ENCODE results near the gene INO80D.
"Not testable (repeated sequence)": the region's sequence is repeated elsewhere in the genome, so short reads cannot be mapped to it uniquely, and the experiment has no call there.

DNA sequence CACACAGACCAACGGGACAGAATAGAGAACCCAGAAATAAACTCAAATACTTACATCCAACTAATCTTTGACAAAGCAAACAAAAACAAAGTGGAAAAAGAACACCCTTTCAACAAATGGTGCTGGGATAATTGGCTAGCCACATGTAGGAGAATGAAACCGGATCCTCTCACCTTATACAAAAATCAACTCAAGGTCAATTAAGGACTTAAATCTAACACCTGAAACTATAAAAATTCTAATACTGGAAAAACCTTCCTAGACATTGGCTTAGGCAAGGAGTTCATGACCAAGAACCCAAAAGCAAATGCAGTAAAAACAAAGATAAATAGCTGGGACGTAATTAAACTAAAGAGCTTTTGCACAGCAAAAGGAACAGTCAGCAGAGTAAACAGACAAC is 50.6 kb downstream of the INO80D start:
- not testable (repeated sequence) for TF ChIP-seq POLR2A (IDR thresholded peaks at IDR 0.05; ENCODE audit: low read depth, low read length); POLR2AphosphoS5 (IDR thresholded peaks at IDR 0.05; ENCODE audit: low read depth, low read length); TAF1 (IDR thresholded peaks at IDR 0.05; ENCODE audit: borderline replicate concordance, low read depth, low read length)
